H1 (cell line): ENCODE data around the gene GOLIM4. TPM values are rescaled to one million over a fixed set of nuclear protein-coding genes. Genes with fewer than 3 reads are reported as not detected.

Experiments used
- HDAC2 ChIP-seq, 2 experiments: fragments of 300-600 bp in 1 of 2; sonication (generic) in 1 of 2; IDR thresholded peaks; 2 replicates each; pipeline ENCODE4 v1.6.1; 2011 to 2012; ENCODE audit warnings: low read depth in 2 of 2, low read length in 2 of 2, mild to moderate bottlenecking in 2 of 2, moderate library complexity in 2 of 2, borderline replicate concordance in 1 of 2, inconsistent platforms in 1 of 2
- polyA plus RNA-seq, 7 experiments: library from polyadenylated mRNA; depleted of rRNA in 3 of 7; stranded (reverse) in 5 of 7; unstranded in 2 of 7; fragments of >200 nt in 5 of 7; fragments of 200-250 nt in 2 of 7; gene quantifications; 1 replicate in 5 of 7; 2 replicates in 1 of 7; 4 replicates in 1 of 7; pipeline versions ENCODE4 v1.2.1 to v1.2.3, GENCODE V29; 2011 to 2013; ENCODE audit warnings: missing spikeins in 2 of 7, mixed read lengths in 2 of 7
- total RNA-seq: library from RNA; stranded (reverse); fragmentation: NEBNext Ultra II Directional; extraction: Animal tissue kit (Norgen Biotek cat#: 25700); gene quantifications from 2 replicates; pipeline ENCODE4 v1.2.1, GENCODE V29; 2021
- TF ChIP-seq, protein P1 (sequence below): fragments of 300-600 bp; sonication (generic); IDR thresholded peaks from 2 replicates; pipeline ENCODE4 v1.7.1; 2012; ENCODE audit warnings: low read length, moderate library complexity, mild to moderate bottlenecking, inconsistent platforms; ENCODE audit not compliant: insufficient replicate concordance

The GOLIM4 gene
- total and polyA plus RNA-seq, 2 of the 8 experiments (the other 6 are each of a cell fraction or from before 2014, with no cell fraction given), result 5.6 to 29.7 TPM

DNA sequence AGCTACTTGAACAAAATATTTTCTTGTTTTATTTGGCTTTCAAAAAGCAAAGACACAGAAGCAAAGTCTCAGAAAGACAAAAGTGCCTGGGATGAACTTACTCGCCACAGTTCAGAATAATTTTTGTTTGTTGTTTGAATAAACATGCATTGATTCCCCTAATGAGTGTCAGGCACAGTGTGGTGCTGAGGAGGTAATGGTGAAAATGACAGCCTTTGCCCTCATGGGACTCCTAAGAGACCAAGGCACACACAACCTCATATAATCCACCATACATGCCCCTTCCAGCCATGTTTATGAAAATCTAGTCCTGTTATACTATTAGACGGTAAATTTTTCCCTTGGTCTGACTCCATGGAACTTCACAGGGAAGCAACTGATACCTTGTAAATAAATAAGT lies 2.5 kb downstream of the GOLIM4 start (continued):
- TF ChIP-seq, protein P1, sequence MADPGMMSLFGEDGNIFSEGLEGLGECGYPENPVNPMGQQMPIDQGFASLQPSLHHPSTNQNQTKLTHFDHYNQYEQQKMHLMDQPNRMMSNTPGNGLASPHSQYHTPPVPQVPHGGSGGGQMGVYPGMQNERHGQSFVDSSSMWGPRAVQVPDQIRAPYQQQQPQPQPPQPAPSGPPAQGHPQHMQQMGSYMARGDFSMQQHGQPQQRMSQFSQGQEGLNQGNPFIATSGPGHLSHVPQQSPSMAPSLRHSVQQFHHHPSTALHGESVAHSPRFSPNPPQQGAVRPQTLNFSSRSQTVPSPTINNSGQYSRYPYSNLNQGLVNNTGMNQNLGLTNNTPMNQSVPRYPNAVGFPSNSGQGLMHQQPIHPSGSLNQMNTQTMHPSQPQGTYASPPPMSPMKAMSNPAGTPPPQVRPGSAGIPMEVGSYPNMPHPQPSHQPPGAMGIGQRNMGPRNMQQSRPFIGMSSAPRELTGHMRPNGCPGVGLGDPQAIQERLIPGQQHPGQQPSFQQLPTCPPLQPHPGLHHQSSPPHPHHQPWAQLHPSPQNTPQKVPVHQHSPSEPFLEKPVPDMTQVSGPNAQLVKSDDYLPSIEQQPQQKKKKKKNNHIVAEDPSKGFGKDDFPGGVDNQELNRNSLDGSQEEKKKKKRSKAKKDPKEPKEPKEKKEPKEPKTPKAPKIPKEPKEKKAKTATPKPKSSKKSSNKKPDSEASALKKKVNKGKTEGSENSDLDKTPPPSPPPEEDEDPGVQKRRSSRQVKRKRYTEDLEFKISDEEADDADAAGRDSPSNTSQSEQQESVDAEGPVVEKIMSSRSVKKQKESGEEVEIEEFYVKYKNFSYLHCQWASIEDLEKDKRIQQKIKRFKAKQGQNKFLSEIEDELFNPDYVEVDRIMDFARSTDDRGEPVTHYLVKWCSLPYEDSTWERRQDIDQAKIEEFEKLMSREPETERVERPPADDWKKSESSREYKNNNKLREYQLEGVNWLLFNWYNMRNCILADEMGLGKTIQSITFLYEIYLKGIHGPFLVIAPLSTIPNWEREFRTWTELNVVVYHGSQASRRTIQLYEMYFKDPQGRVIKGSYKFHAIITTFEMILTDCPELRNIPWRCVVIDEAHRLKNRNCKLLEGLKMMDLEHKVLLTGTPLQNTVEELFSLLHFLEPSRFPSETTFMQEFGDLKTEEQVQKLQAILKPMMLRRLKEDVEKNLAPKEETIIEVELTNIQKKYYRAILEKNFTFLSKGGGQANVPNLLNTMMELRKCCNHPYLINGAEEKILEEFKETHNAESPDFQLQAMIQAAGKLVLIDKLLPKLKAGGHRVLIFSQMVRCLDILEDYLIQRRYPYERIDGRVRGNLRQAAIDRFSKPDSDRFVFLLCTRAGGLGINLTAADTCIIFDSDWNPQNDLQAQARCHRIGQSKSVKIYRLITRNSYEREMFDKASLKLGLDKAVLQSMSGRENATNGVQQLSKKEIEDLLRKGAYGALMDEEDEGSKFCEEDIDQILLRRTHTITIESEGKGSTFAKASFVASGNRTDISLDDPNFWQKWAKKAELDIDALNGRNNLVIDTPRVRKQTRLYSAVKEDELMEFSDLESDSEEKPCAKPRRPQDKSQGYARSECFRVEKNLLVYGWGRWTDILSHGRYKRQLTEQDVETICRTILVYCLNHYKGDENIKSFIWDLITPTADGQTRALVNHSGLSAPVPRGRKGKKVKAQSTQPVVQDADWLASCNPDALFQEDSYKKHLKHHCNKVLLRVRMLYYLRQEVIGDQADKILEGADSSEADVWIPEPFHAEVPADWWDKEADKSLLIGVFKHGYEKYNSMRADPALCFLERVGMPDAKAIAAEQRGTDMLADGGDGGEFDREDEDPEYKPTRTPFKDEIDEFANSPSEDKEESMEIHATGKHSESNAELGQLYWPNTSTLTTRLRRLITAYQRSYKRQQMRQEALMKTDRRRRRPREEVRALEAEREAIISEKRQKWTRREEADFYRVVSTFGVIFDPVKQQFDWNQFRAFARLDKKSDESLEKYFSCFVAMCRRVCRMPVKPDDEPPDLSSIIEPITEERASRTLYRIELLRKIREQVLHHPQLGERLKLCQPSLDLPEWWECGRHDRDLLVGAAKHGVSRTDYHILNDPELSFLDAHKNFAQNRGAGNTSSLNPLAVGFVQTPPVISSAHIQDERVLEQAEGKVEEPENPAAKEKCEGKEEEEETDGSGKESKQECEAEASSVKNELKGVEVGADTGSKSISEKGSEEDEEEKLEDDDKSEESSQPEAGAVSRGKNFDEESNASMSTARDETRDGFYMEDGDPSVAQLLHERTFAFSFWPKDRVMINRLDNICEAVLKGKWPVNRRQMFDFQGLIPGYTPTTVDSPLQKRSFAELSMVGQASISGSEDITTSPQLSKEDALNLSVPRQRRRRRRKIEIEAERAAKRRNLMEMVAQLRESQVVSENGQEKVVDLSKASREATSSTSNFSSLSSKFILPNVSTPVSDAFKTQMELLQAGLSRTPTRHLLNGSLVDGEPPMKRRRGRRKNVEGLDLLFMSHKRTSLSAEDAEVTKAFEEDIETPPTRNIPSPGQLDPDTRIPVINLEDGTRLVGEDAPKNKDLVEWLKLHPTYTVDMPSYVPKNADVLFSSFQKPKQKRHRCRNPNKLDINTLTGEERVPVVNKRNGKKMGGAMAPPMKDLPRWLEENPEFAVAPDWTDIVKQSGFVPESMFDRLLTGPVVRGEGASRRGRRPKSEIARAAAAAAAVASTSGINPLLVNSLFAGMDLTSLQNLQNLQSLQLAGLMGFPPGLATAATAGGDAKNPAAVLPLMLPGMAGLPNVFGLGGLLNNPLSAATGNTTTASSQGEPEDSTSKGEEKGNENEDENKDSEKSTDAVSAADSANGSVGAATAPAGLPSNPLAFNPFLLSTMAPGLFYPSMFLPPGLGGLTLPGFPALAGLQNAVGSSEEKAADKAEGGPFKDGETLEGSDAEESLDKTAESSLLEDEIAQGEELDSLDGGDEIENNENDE, result no peak
- no peak for TF ChIP-seq HDAC2 (IDR thresholded peaks at IDR 0.05; ENCODE audit: borderline replicate concordance in 1 of 2, low read depth in 2 of 2, low read length in 2 of 2)
- TF ChIP-seq, all 59 proteins: peak for 0
